M059J (cell line): Measurements from ENCODE around the gene ADAM8. TPM values are rescaled to one million over a fixed set of nuclear protein-coding genes. Genes with fewer than 3 reads are reported as not detected.

ENCODE experiments used
- DNase-seq: peaks from one replicate; pipeline ENCODE4 v3.0.0-alpha.2; 2012; ENCODE audit warnings: low read depth
- total RNA-seq: library from RNA; depleted of rRNA; stranded (reverse); fragments of >200 nt; shearing (Covaris generic); gene quantifications from 2 replicates; pipeline ENCODE4 v1.2.3, GENCODE V29; 2014

Gene ADAM8
- total RNA-seq, 1 experiment from 2014 or later, result 1.3 TPM

- DNase-seq, result no peak
These were observed 5.1 kb upstream of the ADAM8 start for GRCh38 chr10:133281628-133282372.

- no peak for DNase-seq
These were observed 4.4 kb upstream of the ADAM8 start for GRCh38 chr10:133281084-133281483.

- DNase-seq, result no peak
These were observed 3.9 kb upstream of the ADAM8 start for GRCh38 chr10:133280391-133281059.

DNA sequence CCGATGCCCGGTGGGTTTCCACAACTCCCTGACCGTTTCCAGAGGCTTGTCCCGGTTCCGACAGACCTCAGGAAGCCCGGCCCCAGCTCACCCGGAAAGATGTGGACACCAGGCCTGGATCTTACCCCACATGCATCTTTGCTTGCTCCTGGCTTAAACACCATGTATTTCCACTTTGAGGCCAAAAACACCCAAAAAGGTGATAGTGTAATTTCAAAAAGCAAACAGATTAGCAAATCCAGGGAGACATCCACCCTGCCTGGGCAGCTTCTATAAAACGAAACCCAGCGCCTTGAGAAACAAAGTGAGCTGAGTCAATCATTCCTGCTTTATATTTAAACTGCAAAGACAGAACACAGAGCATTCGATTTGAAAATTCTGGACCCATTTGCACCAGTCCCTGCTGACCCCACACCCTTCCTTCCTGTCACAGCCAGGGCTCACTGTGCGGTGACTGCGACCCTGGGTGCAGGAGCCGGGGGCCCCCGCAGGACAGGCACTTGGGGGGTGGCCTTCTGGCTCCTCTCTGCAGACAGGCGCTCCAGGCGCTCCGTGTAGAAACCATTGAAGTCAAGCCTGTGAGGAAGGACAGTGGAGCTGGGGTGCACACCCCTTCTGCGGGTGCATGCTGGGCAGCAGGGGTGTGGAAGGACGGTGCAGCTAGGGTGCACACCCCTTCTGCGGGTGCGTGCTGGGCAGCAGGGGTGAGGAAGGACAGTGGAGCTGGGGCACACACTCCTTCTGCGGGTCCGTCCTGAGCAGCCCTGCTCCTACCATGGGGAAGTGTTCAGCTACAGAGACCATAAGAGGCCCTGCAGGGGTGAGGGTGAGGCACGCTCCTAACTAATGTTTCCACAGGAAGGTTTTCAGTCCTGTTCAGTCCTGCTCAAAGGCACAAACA lies 2.9 kb upstream of the ADAM8 start:
- no peak for DNase-seq

DNA sequence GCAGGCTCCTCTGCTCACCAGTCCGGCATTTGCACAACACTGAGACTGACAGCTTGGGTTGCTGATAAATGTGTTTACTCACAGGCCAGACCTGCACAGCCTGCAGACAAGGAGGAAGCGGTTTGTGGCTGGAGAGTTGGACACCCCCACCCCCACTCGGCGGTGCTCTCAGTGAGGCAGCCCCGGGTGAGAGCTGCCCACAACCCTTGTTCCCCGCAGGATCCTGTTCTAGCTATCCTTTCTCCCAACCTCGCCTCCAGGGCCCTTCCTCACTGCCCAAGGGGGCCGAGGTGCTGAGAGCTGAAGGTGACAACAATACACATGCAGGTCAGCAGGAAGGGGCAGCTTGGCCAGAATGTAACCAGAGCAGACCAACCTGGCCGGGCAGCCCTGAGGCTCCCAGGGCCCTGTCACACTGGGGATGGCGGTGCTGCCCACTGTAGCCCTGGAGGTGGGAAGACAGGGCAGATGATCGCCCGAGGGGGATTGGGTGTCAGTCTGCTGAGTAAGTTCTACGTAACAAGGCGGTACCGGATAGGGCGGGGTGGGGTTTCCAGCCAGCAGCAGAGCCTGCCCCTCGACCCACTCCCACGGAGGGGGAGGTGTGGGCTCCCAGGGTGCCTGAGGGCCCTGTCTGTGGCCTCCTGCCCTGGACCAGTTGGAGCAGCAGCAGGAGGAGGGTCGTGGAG lies 2.1 kb upstream of the ADAM8 start:
- DNase-seq, result peak; percentile 96

DNA sequence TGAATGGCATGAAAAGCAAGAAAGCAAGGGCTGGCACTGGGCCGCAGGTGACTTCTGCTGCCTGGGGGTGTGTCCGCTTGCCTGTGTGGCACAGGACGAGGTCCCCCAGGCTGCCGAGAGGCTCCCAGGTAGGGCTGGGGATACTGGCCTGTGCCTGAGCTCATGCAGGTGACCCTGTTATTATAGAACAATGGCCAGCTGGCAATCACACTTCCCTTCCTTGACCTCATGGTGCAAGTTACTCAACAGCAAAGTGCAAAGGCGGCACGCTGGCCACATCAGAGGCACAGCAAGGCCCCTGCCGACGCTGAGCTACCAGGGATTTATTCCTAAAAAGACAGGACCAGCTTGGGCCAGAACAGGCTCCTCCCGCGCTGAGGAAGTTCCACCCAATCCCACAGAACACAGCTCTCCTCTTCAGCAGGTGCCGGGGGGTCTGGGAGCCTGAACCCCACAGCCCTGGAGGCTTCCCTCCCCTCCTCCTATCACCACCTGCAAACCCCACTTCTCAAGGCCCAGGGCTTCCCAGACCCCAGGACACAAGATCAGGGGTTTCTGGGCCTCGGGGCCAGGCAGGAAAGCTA lies 1.4 kb upstream of the ADAM8 start:
- DNase-seq, result no peak

- DNase-seq, result no peak
These were observed 767 bp upstream of the ADAM8 start for GRCh38 chr10:133277277-133277992.

DNA sequence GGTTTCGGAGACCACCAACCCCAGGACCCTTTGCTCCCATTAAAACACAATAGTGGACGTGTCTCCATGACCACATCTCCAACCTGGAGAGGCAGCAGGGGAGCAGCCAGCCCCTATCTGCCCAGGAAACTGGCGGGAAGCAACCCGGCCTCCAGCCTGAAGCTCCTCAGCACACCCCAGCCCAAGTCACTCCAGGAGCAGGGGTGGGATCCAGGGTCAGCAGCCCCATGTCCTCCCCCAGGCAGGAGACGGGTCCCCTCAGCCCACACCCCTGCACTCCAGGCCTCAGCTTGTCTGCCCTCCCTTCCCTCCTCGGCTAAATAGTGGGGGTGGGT lies 601 bp downstream of the ADAM8 start:
- no peak for DNase-seq

DNA sequence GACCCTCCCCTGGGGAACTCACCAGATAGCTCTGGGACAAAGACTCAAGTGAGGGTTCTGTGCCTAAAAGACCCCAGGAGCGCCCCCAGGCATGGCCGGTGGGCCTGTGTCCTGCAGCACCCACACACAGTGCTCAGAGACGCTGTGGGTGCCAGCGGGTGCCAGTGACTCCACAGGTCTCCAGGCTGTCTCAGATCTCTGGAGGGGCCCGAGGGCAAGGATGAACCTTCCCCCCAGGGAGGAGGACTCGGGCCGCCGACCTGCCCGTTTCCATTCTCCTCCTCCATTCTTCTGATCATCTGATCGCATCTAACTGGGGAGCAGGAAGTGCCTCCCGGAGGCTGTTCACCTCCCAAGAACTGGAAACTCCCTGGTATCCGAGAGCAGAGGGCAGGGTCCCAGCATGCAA lies 980 bp downstream of the ADAM8 start:
- DNase-seq, result no peak

- DNase-seq, result peak; percentile 52
These were observed 1.7 kb downstream of the ADAM8 start for GRCh38 chr10:133274751-133275683.

DNA sequence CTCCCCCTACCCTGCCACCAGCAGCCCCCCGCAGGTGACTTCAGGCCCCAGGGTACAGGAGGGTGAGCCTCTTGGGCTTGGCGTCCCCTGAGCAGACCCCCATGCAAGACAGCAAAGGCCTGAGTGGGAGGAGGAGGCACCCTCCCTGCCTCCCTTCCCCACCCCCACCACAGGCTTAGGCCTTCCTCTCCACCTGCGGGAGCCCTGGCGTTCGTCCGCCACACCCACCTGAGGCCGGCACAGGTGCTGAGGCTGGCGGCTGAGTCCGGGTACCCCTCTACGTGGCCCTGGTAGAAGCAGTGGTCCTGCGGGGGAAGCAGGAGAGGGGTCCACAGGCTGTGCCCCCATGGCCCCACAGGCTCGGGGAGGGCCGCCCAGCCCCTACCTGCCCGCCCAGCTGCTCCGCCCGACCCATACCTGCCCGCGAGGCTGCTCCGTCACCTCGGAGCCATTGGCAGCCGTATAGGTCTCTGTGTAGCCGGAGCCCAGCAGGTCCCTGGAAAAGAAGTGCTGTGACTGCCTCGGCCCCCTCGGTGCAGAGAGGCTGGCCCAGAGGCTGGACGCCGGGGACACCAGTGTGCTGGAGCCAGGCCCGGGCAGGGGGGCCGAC lies 3.0 kb downstream of the ADAM8 start:
- DNase-seq, result no peak

- DNase-seq, result no peak
These were observed 3.7 kb downstream of the ADAM8 start for GRCh38 chr10:133272964-133273420.

GRCh38 chr10:133272301-133272963 lies 4.2 kb downstream of the ADAM8 start:
- no peak for DNase-seq

DNA sequence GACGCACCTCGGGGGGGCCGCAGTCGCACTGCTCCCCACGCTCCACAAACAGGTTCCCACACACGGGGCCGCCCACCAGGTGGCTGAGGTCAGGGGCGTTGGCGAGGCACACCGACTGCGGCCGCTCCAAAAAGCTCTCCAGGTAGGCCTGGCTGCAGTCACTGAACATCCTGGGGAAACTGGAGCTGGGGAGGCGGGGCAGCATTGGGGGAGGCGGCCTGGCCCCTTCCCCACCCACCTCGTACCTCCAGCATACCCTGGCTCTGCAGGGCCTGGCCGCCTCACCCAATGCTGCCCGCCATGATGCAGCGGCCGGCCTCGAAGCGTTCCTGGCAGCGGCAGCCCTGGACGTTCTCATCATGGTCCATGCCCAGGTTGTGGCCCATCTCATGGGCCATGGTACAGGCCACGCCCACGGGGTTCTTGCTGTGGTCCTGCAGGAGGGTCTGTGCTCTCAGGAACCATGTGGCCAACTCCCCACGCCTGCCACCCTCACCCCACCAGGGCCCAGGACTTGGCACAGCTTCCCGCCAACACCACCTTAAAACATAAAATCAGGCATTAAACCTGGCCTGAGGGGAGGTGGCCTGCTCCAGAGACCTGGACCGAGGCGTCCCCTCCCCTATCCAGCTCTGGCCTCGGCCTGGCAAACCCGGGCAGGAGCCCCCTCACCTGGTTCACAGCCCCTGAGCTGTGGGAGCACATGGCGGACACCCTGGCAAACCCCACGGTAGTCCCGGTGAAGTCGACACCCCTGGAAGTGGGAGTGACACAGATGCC lies 5.0 kb downstream of the ADAM8 start:
- DNase-seq, result no peak

GRCh38 chr10:133270773-133271297 lies 5.8 kb downstream of the ADAM8 start:
- DNase-seq, result no peak

- DNase-seq, result no peak
These were observed 6.5 kb downstream of the ADAM8 start for GRCh38 chr10:133270204-133270603.

DNA sequence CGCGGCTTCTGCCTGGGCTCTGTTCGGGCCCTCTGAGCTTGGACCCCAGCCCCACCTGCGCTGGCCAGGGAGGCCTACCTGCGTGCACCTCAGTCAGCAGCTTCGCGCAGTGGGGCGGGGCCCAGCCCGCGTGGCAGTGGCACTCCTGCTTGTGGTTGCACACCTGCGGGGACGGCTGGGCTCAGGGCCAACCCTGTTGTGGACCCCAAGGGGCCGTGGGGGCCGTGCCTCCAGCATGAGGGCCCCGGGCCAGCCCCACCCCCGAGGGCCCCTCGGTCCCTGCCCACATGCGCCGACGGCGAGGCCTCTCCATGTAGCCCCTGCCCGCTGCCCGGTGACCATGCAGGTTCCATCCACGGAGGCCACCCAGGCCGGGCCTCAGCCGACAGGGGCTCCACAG lies 7.3 kb downstream of the ADAM8 start:
- DNase-seq, result no peak

DNA sequence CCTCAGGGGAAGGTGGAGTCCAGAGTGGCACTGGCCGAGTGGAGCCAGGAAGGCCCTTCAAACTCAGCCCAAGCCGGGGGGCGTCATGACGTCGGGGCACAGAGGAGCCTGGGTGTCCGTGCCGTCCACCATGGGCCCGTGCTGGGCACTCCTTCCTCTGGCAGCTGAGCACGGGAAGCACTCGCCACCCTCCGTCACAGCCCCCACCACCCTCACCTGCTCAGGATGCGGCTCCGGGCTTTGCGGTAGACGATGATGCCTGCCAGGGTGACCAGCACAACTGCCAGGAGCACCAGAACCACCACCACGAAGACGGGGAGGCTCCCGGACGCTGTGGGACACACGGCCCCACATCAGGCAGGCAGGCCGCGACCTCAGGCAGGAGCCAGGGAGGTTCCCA lies 8.1 kb downstream of the ADAM8 start:
- no peak for DNase-seq
